Measurements from ENCODE around the gene FARSA.
"Not testable (repeated sequence)": the region's sequence is repeated elsewhere in the genome, so short reads cannot be mapped to it uniquely, and the experiment has no call there.

The FARSA gene

GRCh38 chr19:12890787-12891552 lies 42.5 kb downstream of the FARSA start, which contains the start of gene GCDH:
GCDH (plus strand) TSS chr19:12891160; CDS start chr19:12891305, 145 bp downstream.
- peak; percentile 93 to 95 for DNase-seq (ENCODE audit: low read depth in 2 of 2)

GRCh38 chr19:12890299-12890786 lies 43.2 kb downstream of the FARSA start:
- not testable (repeated sequence) for DNase-seq (ENCODE audit: low read depth in 2 of 2)

GRCh38 chr19:12888006-12888603 lies 45.4 kb downstream of the FARSA start:
- no peak for DNase-seq (ENCODE audit: low read depth in 2 of 2)

- DNase-seq (ENCODE audit: low read depth in 2 of 2), result no peak
Observed at GRCh38 chr19:12886969-12887747, 46.4 kb downstream of the FARSA start, which contains the start of gene KLF1. KLF1 (minus strand) TSS chr19:12887201; CDS start chr19:12887140, 61 bp downstream.

GRCh38 chr19:12886651-12886968 lies 46.9 kb downstream of the FARSA start:
- no peak for DNase-seq (ENCODE audit: low read depth in 2 of 2)

- peak in 1 of 2 donors; percentile 21 for DNase-seq (ENCODE audit: low read depth in 2 of 2)
Observed at GRCh38 chr19:12885749-12886650, 47.5 kb downstream of the FARSA start.

GRCh38 chr19:12884926-12885748 lies 48.4 kb downstream of the FARSA start:
- peak; percentile 84 to 91 for DNase-seq (ENCODE audit: low read depth in 2 of 2)

- DNase-seq (ENCODE audit: low read depth in 2 of 2), result no peak
Observed at GRCh38 chr19:12884627-12884925, 48.9 kb downstream of the FARSA start.

- DNase-seq (ENCODE audit: low read depth in 2 of 2), result no peak
Observed at GRCh38 chr19:12884202-12884601, 49.3 kb downstream of the FARSA start.

- no peak for DNase-seq (ENCODE audit: low read depth in 2 of 2)
Observed at GRCh38 chr19:12882589-12882988, 50.9 kb downstream of the FARSA start.

GRCh38 chr19:12881172-12881808 lies 52.2 kb downstream of the FARSA start, which contains the start of gene DNASE2:
DNASE2 (minus strand) TSS chr19:12881449; CDS start chr19:12881375, 74 bp downstream.
- DNase-seq (ENCODE audit: low read depth in 2 of 2), result peak; percentile 84 to 91

- no peak for DNase-seq (ENCODE audit: low read depth in 2 of 2)
Observed at GRCh38 chr19:12880551-12881171, 52.9 kb downstream of the FARSA start.

- no peak for DNase-seq (ENCODE audit: low read depth in 2 of 2)
Observed at GRCh38 chr19:12875086-12875485, 58.4 kb downstream of the FARSA start.

- no peak for DNase-seq (ENCODE audit: low read depth in 2 of 2)
Observed at GRCh38 chr19:12873891-12874745, 59.4 kb downstream of the FARSA start.

- DNase-seq (ENCODE audit: low read depth in 2 of 2), result peak; percentile 23 to 30
Observed at GRCh38 chr19:12872941-12873890, 60.3 kb downstream of the FARSA start.
